Epithelial cell of umbilical artery (primary cell): ENCODE measurements around the gene CDC14A. TPM values are rescaled to one million over a fixed set of nuclear protein-coding genes. Genes with fewer than 3 reads are reported as not detected.

Experiments used
- total RNA-seq: library from RNA; depleted of rRNA; stranded (reverse); fragments of >200 nt; gene quantifications from 2 replicates; pipeline ENCODE4 v1.2.3, GENCODE V29; 2014

Gene CDC14A
- total RNA-seq = 17.5 and 21.0 TPM in 2 replicates

GRCh38 chr1:100352267-100353070 lies at the start of gene CDC14A:
CDC14A (plus strand) TSS chr1:100352506; CDS start chr1:100352955, 449 bp downstream.

Other genes with a start within 250 kb of the CDC14A start
- gene SASS6, start 219.6 kb upstream of the CDC14A start, total RNA-seq = 3.6 and 6.2 TPM in 2 replicates
- gene TRMT13, start 219.3 kb upstream of the CDC14A start, total RNA-seq = 8.8 and 11.7 TPM in 2 replicates
- gene LRRC39, start 174.2 kb upstream of the CDC14A start, total RNA-seq = under 0.01 and 0.30 TPM in 2 replicates
- 2.9 and 13.5 TPM in 2 replicates for gene DBT, start 102.7 kb upstream of the CDC14A start, total RNA-seq
- gene RTCA, start 86.3 kb upstream of the CDC14A start, total RNA-seq = 49.5 and 53.9 TPM in 2 replicates
- gene GPR88, start 185.6 kb downstream of the CDC14A start, total RNA-seq = 0.32 TPM in 1 of 2 replicates, not detected in the other